Vagina (tissue), 2 donors: ENCODE results near the gene METTL1. TPM values are rescaled to one million over a fixed set of nuclear protein-coding genes. Genes with fewer than 3 reads are reported as not detected.
A peak's percentile ranks its signal among the peaks of the same experiment; 100 is the strongest.

Experiments
- DNase-seq, 2 donors: peaks; one replicate each; pipeline ENCODE4 v3.0.0-alpha.2; 2017; ENCODE audit errors: extremely low spot score in 2 of 2
- H3K27ac ChIP-seq: fragments of 200-600 bp; sonication (generic); one replicate; pipeline ENCODE4 v1.5.1; 2019
- H3K27me3 ChIP-seq: fragments of 200-600 bp; sonication (generic); one replicate; pipeline ENCODE4 v1.5.1; 2019
- H3K36me3 ChIP-seq, 2 donors: fragments of 200-600 bp; sonication (generic); one replicate each; pipeline ENCODE4 v1.5.1; 2017 to 2019
- H3K4me1 ChIP-seq: fragments of 200-600 bp; sonication (generic); one replicate; pipeline ENCODE4 v1.5.1; 2019
- H3K4me3 ChIP-seq, 2 donors: fragments of 200-600 bp; sonication (generic); 1 replicate in 1 of 2; 2 replicates in 1 of 2; pipeline ENCODE4 v1.5.1; 2016 to 2019
- H3K9me3 ChIP-seq: fragments of 200-600 bp; sonication (generic); one replicate; pipeline ENCODE4 v1.5.1; 2019
- POLR2A ChIP-seq, 2 donors: fragments of 450-650 bp; IDR thresholded peaks; one replicate each; pipeline ENCODE4 v1.6.1; 2017; ENCODE audit warnings: antibody characterized with exemption in 2 of 2, mild to moderate bottlenecking in 2 of 2, moderate library complexity in 2 of 2
- POLR2AphosphoS5 ChIP-seq, 2 donors: sonication (generic); formaldehyde crosslinking; IDR thresholded peaks; one replicate each; pipeline ENCODE4 v1.9.0; 2017; ENCODE audit warnings: antibody characterized with exemption in 2 of 2, mild to moderate bottlenecking in 2 of 2, low read depth in 1 of 2; ENCODE audit not compliant: insufficient read depth in 1 of 2
- intact Hi-C: fragments of 100-400 bp; cut with DNase I; formaldehyde crosslinking; loops from one replicate; pipeline ENCODE4 v1.15.1; 2023
- microRNA-seq: library from miRNA; unstranded; fragments of <30 nt; microRNA quantifications from one replicate; pipeline ENCODE4, GENCODE V29; 2017; ENCODE audit warnings: borderline number of aligned reads, borderline replicate concordance
- small RNA-seq: library from RNA; depleted of rRNA; stranded (forward); fragments of <200 nt; gene quantifications from one replicate; pipeline ENCODE3, GENCODE V24; 2016
- total RNA-seq: library from RNA; depleted of rRNA; stranded (reverse); fragments of >200 nt; gene quantifications from one replicate; pipeline ENCODE4 v1.2.3, GENCODE V29; 2016
- TF ChIP-seq, protein P1 (sequence below), 3 experiments: fragments of 450-650 bp in 2 of 3; fragments of 200-600 bp in 1 of 3; sonication (generic) in 1 of 3; IDR thresholded peaks; one replicate each; pipeline ENCODE4 v1.5.1; 2017 to 2019; ENCODE audit warnings: antibody characterized with exemption in 3 of 3, mild to moderate bottlenecking in 2 of 3, moderate library complexity in 2 of 3

METTL1 gene
- total RNA-seq, 1 donor from 2014 or later = 10.8 TPM

DNA sequence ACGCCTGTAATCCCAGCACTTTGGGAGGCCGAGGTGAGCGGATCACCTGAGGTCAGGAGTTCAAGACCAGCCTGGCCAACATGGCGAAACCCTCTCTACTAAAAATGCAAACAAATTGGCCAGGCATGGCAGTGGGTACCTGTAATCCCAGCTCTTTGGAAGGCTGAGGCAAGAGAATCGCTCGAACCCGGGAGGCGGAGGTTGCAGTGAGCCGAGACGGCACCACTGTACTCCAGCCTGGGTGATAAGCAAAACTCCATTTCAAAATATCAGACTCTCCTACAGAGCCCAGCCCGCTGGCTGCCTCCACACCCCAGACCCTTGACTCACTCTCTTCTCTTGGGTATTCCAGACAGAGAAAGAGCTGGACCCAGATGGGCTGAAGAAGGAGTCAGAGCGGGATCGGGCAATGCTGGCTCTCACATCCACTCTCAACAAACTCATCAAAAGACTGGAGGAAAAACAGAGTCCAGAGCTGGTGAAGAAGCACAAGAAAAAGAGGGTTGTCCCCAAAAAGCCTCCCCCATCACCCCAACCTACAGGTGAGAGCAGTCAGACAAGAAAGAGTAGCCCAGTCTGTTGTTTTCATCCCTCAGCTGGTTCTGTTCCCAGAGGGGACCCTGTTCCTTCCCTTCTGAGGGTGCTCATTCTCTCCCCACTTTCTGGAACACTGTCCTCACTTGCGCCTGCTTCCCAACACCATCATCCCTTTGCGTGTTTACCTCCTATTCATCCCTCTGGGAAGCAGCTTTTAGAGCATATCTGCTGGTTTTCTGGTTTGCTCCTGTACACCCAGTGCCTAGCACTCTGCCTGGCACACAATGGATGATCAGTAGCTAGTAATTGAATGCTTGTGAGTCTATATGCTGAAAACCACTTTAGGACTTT lies 53.0 kb downstream of the METTL1 start:
- intact Hi-C loops = no loop called here
- Histone ChIP-seq H3K4me3 (no peak overlapping the region), H3K27me3 (no peaks in the 10 kb centered on the region), H3K27ac (no peak overlapping the region), H3K36me3 (peaks cover 0 to 62% of the 10 kb centered on the region in 2 donors), H3K9me3 (no peaks in the 10 kb centered on the region), H3K4me1 (no peaks in the 10 kb centered on the region)
- no peak for TF ChIP-seq POLR2A (IDR thresholded peaks at IDR 0.05)
- TF ChIP-seq, protein P1, sequence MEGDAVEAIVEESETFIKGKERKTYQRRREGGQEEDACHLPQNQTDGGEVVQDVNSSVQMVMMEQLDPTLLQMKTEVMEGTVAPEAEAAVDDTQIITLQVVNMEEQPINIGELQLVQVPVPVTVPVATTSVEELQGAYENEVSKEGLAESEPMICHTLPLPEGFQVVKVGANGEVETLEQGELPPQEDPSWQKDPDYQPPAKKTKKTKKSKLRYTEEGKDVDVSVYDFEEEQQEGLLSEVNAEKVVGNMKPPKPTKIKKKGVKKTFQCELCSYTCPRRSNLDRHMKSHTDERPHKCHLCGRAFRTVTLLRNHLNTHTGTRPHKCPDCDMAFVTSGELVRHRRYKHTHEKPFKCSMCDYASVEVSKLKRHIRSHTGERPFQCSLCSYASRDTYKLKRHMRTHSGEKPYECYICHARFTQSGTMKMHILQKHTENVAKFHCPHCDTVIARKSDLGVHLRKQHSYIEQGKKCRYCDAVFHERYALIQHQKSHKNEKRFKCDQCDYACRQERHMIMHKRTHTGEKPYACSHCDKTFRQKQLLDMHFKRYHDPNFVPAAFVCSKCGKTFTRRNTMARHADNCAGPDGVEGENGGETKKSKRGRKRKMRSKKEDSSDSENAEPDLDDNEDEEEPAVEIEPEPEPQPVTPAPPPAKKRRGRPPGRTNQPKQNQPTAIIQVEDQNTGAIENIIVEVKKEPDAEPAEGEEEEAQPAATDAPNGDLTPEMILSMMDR (IDR thresholded peaks at IDR 0.05) = no peak
- TF ChIP-seq POLR2AphosphoS5 (IDR thresholded peaks at IDR 0.05; ENCODE audit: insufficient read depth in 1 of 2, low read depth in 1 of 2) = no peak
- DNase-seq = peak; percentile 16 to 52

Small RNAs within 50 kb of the gene (microRNA-seq; reads per million reads assigned to microRNA genes)
- not detected for gene MIR6759

Small RNAs within 50 kb of the gene (small RNA-seq; reads per million reads assigned to genes)
- gene RNU6-1083P = not detected

Other genes with a start within 250 kb of the METTL1 start
- 26.8 TPM for gene MBD6, start 249.3 kb downstream of the METTL1 start, total RNA-seq
- gene DCTN2, start 224.9 kb downstream of the METTL1 start, total RNA-seq = 131 TPM
- gene KIF5A, start 222.1 kb downstream of the METTL1 start, total RNA-seq = 4.4 TPM
- gene PIP4K2C, start 180.9 kb downstream of the METTL1 start, total RNA-seq = 16.7 TPM
- gene DTX3, start 167.3 kb downstream of the METTL1 start, total RNA-seq = 22.1 TPM
- 28.7 TPM for gene ARHGEF25, start 160.7 kb downstream of the METTL1 start, total RNA-seq
- 7.6 TPM for gene B4GALNT1, start 138.9 kb downstream of the METTL1 start, total RNA-seq
- gene OS9, start 78.0 kb downstream of the METTL1 start, total RNA-seq = 105 TPM
- gene AGAP2, start 33.4 kb downstream of the METTL1 start, total RNA-seq = 1.5 TPM
- 67.0 TPM for gene TSPAN31, start 27.1 kb downstream of the METTL1 start, total RNA-seq
- 102 TPM for gene CDK4, start 19.8 kb downstream of the METTL1 start, total RNA-seq
- gene MARCHF9, start 17.0 kb downstream of the METTL1 start, total RNA-seq = 8.3 TPM
- 1.7 TPM for gene CYP27B1, start 5.0 kb downstream of the METTL1 start, total RNA-seq
- gene EEF1AKMT3, start 509 bp upstream of the METTL1 start, total RNA-seq = 9.3 TPM
- 17.9 TPM for gene TSFM, start 10.7 kb upstream of the METTL1 start, total RNA-seq
- gene AVIL, start 46.6 kb upstream of the METTL1 start, total RNA-seq = 5.2 TPM
- gene CTDSP2, start 74.6 kb upstream of the METTL1 start, total RNA-seq = 108 TPM
- gene ATP23, start 169.5 kb upstream of the METTL1 start, total RNA-seq = 31.9 TPM